ENCODE measurements around the gene OPCML.

OPCML gene

DNA sequence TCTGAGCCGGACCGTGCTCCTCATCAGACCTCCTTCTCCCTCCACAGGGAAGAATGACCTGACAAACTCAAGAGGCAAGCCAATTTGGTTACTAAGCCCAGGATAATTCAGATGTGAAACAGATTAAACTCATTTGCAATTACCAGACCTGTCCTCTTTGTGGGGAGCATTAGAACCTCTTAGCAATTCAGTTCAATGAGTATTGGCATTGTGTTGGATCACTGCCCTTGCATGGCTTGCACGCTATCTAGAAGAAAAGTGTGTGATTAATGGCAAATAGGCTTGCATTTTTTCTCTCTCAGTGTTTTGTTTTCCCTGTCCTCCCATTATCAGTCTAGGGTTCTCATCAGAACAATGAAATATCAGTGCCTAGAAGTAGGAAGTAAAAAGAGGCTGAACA lies 365.6 kb downstream of the OPCML start:
- no peak for DNase-seq

DNA sequence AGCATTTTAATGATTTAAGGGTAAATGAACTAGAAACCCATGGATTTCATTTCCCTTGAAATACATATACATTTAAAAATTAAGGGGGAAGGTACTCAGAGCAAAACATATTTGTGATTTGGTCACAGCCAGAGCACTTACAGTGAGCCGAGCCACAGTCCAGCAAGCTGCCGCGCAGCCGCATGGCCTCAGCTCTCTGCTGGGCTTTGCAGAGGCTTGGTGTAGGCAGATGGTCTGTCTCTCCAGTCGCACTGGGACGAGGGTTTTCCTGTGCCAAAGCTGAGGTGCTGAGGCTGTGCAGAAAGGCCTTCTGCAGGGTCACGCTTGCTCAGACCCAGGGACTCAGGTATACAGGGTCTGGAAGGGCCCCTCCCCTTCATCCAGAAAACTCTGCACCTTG lies 367.3 kb downstream of the OPCML start:
- DNase-seq, result no peak

DNA sequence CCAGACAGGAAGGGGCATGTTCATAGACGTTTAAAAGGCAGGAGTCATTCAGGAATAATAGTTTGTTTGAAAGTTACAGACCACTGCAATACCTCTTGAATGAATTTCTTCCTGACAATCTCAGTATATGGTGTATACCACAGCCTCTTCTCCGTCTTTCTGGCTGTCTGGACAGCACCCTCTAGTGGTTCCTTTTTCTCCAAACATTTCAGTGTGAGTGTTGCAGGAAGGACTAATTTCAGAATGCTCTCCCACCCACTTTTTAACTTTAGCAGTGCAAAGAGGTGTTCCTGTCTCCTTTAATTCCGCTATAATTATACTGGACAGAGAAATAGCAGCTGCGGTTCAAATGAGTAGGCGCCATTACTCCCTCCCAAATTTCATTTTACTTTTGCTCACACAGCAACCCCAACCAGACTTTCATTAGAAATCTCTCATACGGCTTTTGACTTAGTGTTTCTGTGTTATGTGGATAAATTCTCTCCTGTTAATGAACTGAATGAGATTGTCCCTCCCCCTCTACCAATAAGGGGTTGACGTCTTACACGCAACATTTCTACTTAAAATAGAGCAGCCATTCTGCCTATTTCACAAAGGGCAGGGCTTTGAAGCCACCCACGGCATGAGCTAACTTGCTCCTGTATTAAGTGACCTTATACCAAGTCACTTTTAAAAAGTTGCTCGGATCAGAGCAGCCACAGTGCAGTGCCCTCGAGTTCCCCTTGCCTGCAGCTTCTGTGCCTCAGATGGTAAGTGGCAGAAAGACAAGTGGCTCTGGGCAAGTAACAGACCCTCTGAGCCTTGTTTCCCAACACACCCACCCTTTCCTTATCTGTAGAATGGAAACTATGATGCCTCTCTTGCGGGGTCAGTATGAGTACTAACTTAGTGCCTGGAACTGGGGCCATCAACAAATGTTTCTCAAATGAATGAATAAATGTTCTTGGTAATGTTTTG lies 368.6 kb downstream of the OPCML start:
- no peak for DNase-seq

DNA sequence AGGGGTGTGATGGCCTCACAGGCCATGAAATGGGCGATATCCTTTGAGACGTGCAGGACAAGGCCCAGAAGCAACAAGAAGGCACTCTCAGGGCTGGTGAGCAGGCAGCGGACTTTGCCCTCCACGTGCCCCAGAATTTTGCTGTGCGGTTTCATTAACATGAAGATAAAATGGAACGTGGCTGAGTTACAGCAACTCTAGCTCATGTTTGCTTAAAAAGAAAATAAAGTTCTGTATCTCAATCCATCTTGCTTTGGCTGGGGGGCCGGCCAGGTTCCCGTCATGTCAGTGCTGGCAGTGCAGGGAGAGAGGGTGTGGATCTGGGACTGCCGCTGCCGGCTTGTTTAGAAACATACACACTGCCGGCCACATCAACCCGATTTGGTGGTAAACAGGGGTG lies 370.1 kb downstream of the OPCML start:
- no peak for DNase-seq

DNA sequence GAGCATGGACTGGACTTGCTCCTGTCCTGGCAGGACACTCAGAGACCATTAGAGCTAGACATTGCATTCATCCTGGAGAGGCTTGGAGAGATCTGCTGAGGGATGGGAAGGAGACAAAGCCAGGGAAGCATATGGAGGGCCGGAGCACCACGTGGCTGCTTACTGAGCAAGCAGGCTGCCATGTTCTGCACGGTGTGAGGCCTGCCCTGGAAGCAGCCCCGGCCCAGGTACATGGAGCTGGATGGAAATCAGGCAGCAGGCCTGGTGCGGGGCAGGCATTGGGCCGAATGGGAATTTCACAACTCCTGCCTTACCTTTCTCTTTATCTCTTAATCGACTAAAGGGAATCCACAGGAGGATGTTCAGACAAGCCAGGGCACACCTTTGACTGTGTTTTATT lies 371.5 kb downstream of the OPCML start:
- DNase-seq, result no peak

DNA sequence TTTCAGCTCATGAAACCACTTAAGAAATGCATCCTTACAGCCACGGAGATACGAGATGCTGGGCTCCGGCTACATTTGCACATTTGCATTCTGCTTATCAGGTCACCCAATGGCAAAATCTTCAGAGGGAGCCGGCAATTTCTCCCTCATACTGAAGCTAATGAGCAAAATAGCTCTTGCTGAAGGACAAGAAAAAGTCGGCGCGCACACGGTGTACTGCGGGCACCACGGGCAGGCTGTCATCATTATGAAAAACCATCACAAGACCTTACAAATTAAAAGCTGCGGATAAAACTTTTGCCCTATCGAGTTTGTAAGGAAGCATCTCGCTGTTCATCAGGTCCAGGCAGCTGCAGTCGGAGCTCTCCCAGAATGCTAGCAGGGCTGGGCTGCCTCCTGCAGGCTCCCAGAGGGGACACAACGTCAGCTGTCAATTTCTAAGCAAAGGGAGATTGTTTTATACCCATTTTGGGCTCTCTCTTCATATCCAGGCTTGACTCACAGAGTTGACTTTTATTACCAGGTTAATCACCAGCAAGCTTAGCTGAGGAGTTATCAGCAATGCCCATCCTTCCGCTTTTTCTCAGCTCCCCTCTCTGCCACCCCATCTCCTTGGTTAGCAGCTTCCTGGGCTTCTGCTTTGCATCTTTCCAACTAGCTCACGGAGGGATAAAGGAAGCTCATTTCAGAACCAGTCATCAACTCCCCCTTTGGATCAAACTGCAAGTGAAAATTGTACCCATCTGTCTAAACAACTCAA lies 375.1 kb downstream of the OPCML start:
- DNase-seq, result peak; percentile 69

DNA sequence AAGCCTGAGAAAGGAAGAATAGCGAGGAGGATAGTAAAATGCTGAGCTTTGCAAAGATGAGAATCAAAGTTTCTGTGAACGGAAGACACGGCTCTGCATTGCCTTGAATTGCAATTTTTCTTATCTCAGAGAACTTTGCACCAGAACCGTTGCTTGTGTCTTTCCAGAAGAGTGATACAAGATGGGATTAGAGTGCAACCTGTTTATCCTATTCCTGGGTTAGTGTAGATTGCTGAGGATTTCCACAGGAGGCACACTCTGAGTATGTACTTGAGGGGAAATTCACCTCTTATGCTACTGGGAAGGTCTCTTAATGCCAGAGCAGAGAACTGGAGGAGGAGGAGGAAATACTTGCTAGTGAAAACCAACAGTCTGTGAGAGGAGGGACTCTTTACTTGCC lies 377.5 kb downstream of the OPCML start:
- DNase-seq, result no peak

GRCh38 chr11:133154076-133154475 lies 378.2 kb downstream of the OPCML start:
- no peak for DNase-seq

- no peak for DNase-seq
Observed at GRCh38 chr11:133153031-133153430, 379.3 kb downstream of the OPCML start.

- peak; percentile 90 for DNase-seq
Observed at GRCh38 chr11:133149698-133150097, 382.6 kb downstream of the OPCML start.

DNA sequence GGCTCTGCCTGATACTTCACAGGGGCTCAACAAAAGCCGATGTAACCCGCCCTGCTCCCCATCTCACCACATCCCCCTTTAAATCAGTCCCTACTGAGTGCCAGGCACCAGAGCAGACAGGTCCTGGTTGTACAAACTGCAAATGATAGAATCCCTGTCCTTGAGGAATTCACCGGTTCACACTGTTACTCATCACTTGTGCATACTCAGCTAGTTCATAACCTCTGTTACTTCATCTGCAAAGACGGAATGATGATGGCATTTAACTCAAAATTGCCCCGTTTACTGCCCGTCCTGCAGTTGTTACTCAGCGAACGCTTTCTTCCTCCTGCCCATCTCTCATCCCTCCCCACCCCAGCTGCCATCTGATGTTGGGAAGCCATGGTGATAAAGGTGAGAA lies 384.7 kb downstream of the OPCML start:
- no peak for DNase-seq

DNA sequence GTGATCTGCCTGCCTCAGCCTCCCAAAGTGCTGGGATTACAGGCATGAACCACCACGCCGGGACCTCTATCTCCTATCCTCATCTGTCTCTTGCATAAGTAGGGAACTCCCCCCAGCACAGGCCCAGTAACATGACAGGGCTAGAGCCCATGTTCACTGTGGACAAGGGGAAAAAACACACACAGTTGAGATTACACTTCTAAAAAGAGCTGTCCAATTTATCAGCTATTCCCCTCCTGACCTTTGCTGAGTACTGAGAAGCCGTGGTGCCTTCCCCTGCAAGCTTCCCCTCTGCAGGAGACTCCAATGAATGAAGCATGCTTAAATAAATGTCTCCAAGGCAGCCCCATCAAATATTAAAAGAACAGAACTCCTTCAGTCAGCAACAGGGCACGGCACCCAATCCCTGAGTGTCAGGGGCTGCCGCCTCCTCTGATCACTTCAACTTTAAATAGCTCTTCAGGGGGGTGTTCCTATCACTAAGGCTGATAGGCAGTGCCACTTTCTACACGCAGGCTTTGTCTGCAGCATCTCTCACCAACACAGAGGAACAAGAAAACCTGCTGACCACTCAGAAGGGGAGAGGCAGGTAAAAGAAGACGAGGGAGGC lies 385.5 kb downstream of the OPCML start:
- DNase-seq, result no peak

DNA sequence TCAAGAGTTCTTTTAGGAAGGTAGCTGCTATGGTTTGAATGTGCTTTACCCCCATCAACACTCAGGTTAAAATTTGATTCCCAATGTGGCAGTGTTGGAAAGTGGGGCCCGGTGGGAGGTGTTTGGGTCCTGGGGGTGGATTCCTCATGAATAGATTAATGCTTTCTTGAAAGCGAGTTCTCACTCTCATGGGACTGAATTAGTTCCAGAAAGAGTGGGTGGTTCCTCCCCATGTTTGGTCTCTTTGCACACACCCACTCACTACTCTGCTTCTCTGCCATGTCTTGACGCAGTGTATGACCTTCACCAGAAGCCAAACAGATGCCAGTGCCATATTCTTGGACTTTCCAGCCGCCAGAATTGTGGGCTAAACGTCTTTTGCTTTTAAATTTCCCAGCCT lies 394.4 kb downstream of the OPCML start:
- no peak for DNase-seq

DNA sequence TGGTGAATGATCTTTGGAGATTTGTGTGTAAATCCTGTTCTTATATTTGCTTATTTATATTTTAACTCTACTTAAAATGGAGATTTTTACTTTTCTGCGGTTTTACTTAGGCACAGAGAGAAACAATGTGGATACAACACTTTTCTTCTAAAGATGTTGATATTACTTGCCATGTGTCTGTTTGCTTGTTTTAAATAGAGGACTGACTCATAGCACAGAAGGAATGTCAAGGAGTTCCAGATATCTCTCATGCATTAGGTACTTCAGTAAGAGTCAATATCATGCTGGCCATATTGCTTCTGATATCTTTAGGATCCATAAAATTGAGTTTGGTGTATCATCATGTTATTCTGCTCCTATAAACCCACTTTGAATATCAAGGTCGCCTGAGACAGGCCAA lies 395.0 kb downstream of the OPCML start:
- no peak for DNase-seq

GRCh38 chr11:133136376-133136775 lies 395.9 kb downstream of the OPCML start:
- DNase-seq, result no peak

GRCh38 chr11:133134314-133135173 lies 397.8 kb downstream of the OPCML start:
- DNase-seq, result peak; percentile 87

DNA sequence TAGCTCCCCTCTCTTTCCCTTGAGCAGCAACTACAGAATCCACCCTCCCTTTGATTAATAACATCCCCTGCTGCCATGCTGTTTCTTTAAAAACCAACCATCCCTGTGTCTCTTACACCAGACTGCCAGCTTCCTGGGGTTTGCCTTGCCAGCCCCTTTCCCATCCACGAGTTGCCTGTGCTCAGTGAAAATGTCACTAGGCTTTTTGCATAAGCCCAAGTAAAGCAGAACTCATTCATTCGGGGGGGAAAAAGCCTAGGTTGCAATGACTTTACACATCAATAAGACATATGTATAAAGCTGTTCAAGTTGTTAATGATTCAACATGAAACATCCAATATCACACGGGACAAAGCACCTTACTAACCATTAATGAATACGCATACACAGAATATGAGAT lies 398.7 kb downstream of the OPCML start:
- DNase-seq, result no peak

- peak; percentile 63 for DNase-seq
Observed at GRCh38 chr11:133133050-133133449, 399.3 kb downstream of the OPCML start.

DNA sequence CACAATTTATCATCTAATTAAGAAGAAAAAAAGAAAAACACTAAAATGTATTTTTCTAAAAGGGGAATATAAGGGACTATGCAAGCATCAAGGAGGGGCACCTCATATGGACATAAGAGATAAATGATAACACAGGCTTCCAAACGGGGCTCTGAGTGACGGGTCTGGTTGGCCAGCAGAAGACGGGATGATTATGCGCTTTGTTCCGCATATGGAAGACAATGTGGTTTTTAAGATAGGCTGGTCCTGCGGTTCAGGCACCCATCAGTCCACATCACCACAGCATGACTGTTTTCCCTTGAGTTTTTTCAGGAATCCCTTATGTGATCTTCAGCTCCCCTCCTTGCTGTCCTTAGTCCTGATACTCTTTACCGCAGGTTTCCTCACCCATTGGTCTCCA lies 404.6 kb downstream of the OPCML start:
- DNase-seq, result no peak

GRCh38 chr11:133123796-133124195 lies 408.5 kb downstream of the OPCML start:
- DNase-seq, result no peak

- no peak for DNase-seq
Observed at GRCh38 chr11:133123366-133123765, 408.9 kb downstream of the OPCML start.

- no peak for DNase-seq
Observed at GRCh38 chr11:133122256-133122655, 410.0 kb downstream of the OPCML start.
